ENCODE measurements around the gene VPS51.

Gene VPS51

DNA sequence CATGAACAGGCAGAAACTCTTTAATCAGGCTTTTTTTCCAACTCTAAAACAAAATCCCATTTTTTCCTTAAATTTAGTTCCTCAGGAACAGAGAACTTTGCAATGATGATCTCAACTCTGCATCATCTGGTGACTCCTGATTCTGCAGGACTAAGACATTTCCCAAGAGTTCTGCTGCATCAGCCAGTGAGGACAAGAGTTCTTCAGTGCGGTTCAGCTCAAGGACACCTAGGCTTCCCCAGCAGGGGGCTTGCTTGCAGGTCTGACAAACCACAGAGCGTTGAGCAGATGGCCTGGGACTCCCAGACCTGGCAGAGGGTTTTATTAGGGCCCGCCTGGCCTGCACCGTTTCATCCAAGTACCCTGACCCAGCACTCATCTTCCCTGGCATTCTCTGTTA is 18.6 kb upstream of the VPS51 start:
- DNase-seq = no peak

DNA sequence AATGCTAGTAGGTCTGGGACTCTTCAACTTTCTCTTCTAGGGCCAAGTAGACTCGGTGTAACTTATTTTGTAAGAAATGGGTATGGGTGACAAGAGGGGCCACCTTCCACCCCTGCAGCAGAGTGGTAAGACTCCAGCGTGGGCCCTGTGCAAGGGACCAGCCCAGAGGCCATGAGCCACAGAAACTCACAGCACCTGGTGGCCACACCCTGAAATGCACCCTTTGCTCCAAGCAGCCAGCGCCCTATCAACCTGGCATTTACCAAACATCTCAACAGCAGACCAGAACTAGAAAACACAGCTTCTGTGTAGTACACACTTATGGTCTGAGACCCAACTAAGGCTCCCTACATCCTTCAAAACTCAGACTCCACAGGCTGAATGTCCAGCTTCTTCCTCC is 17.9 kb upstream of the VPS51 start:
- DNase-seq = peak; percentile 78

DNA sequence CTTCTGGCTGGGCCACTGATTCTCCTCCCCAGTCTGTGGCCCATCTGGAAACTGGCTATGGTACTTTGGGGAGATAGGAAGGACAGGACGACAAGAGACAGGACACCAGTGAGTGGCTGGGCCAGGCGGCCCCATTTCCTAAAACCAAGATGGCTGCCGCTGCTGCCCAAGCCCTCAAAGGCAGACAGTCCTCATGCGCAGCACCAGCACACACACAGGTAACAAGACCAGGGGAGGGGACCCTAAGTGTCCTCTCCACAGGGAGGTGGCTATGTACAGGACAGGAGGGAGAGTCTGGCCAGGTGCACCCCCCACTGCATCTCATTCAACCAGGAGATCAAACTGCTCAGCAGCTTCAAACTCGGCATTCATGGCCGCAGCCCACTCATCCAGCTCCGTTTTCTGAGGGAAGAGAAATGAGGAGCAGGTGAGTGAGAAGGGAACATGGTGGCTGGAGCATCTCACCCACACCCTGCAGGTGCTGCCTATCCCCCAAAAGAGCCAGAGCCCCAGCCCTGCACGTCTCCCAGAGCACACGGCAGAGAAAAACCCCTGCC is 17.1 kb upstream of the VPS51 start:
- DNase-seq = no peak

DNA sequence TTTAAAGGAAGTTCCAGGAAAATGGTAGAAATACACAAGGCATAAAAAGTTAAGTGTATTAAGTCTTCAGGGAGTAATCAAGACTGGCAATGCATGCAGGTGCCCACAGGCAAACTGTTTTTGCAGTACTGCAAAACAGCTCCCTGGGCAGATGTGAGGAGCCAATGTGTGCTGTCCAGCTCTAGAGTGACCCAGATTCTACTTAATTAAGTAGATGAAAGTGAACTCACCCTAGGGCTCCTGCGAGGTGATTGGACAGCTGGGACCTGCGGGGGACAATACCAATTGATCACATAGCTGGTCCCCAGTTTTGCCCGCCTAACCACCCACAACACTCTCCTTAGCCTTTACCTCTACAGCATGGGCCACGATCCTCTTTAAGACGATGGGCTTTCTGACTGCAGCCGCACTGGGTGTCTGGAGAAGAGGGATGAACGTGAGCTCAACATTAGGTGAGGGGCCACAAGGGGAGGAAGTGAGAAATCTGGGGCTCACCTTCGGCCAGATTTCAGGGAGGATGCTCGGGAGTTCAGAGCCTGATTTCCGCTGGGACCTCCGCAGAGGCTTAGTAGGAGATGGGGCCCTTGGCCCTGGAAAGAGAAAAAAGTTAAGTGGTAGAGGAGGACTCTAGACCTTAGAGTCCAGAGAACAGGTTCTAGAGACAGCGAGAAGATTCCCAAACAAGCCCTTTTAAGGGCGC is 12.7 kb upstream of the VPS51 start:
- DNase-seq = no peak

DNA sequence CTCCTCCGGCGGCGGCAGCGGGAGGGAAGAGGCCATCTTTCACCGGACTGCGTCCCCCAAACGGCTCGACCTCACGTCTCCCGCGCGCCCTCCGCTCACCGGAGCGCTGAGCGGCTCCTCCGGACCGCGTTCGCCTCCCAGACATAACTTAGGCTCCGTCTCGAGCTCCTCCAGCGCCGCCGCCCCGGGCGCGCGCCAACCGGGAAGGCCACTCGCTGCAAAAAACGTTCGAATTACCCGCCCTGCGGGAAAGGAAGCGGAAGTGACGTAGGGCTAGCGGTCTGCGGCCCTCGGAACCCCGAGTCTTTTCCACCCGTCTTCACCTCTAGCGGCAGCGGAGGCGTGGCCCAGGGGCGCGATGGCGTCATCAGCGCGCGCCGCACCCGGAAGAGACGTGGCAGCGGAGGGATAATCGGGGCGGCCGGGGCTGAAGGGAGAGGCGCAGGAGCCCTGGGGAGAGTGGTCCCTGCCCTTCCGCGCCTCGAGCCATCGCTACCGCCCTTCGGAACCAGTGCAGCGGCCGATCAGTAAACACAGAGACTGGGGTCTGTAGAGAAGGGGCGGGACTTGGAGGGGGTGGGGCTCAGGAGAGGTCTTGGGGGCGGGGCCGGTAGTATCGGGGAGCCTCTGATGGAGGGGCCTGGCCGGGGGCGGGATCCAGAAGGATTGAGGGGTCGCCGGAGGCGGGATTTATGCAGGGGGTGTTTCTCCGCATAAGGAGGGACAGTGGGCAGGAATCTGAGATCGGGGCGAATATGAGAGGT is 12.0 kb upstream of the VPS51 start, which contains the start of the genes CDCA5 and ZFPL1:
CDCA5 (minus strand) TSS at position 207 of the 764 bp plus-strand sequence; CDS start at position 145, 62 bp downstream.
ZFPL1 (plus strand) TSS at position 389 of the 764 bp plus-strand sequence. CDS start 477 bp downstream, outside the sequence.
- peak; percentile 94 for DNase-seq

DNA sequence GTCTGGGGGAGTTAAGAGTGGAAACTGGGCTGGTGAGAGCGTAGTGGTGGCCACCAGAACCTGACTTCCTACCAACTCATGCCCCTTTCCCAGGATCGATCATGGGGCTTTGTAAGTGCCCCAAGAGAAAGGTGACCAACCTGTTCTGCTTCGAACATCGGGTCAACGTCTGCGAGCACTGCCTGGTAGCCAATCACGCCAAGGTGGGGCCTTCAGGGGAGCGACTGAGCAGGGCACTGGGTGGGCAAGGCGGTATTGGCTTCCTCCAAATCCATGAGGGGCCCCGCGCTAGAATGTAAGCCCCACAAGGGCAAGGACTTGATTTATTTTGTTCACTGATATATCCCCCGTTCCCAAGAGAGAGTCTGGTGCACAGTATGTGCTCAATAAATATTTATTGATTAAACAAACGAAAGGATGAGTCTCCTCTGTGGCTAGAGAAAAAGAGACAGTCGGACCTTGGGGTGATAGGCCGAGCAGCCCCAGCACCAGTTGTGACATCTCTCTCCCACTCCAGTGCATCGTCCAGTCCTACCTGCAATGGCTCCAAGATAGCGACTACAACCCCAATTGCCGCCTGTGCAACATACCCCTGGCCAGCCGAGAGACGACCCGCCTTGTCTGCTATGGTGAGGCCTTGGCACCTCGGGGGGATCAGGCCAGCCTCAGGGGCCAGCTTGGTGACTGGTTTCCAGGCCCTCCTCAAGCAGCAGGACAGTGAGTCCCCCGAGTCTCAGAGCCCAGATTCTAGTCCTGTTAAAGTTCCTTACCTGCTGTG is 11.2 kb upstream of the VPS51 start:
- no peak for DNase-seq

DNA sequence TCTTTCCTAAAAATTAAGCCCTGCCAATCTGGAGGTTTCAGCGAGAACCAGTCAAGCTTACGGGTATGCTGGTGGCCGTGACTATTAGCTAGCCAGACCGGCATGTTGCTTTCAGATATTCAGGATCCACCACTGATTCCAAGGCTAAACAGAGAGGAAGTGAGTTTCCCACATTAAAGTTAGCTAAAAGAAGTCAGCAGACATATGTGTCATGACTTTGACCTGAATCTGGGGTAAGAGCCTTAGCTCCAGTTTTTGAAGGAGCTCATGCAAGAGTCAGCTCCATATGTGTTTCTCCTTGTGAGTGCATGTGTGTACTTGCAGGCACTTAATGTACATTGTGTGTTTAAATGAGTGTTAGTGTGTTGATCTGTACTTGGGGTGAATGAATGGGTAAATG is 10.6 kb upstream of the VPS51 start:
- DNase-seq = no peak

DNA sequence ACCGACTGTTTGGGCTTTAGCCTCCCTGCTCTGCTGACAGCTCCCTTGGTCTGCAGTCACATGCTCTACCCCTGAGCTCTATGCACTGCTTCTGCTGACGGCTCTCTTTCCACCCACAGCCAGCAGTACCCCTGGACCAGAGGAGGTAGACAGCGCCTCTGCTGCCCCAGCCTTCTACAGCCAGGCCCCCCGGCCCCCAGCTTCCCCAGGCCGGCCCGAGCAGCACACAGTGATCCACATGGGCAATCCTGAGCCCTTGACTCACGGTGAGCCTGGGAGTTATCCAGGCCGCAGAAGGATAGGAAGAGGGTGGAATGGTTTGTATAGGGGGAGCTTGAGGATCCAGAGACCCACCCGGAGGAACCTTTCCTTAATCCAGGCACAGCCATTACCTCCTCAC is 9.2 kb upstream of the VPS51 start:
- DNase-seq = no peak

DNA sequence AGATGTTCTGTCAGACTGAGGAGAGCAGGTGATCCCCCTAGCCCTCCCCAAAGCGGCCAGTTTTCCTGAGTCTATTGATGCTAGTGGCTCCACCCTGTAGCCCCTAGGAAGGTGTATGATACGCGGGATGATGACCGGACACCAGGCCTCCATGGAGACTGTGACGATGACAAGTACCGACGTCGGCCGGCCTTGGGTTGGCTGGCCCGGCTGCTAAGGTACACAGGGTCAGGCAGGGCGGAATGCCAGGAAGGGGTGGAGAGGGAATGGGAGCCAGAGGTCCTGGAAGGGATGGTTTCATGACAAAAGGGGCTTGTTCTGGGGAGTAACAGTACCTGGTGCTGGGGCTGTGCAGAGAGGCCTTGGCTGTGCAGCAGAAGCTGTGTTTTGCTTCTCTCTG is 8.8 kb upstream of the VPS51 start:
- DNase-seq = no peak

DNA sequence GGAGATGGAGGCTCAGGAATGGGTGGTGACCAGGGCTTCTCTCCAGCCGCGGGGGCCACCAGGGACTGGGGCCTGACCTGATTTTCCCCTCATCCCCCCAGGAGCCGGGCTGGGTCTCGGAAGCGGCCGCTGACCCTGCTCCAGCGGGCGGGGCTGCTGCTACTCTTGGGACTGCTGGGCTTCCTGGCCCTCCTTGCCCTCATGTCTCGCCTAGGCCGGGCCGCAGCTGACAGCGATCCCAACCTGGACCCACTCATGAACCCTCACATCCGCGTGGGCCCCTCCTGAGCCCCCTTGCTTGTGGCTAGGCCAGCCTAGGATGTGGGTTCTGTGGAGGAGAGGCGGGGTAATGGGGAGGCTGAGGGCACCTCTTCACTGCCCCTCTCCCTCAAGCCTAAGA is 8.2 kb upstream of the VPS51 start:
- no peak for DNase-seq

DNA sequence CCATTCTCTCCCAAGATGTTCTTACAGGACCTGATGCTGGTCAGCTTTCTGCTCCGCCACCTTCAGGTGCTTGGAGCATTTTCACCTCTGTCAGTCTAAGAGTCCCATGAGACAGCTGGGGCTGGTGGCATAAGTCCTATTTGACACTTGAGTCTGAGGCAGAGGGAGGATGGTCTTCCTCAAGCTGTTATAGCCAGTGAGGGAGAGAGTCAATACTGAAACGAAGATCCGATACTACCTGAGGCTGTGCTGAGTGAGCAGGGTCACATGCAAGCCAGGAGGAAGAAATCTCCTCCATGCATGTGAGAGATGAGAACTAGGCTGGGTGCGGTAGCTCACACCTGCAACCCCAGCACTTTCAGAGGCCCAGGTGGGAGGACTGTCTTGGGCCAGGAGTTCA is 6.4 kb upstream of the VPS51 start:
- no peak for DNase-seq

DNA sequence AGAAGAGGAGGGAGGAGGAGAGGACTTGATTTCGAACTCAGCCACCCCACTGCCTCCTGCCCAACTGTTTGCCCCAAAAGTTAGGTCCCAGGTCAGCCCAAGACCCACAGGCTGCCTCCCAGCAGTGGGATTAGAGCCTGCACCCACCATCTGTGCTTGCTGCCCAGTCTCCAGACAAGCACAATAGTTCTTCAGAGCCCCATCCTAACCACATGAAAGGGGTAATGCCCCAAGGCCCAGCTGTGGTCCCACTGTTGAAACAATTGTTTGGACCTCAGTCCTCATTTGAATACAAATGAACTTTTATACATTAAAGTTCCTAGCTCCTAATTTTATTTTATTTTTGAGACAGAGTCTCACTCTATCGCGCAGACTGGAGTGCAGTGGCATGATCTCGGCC is 5.4 kb upstream of the VPS51 start:
- DNase-seq = no peak

DNA sequence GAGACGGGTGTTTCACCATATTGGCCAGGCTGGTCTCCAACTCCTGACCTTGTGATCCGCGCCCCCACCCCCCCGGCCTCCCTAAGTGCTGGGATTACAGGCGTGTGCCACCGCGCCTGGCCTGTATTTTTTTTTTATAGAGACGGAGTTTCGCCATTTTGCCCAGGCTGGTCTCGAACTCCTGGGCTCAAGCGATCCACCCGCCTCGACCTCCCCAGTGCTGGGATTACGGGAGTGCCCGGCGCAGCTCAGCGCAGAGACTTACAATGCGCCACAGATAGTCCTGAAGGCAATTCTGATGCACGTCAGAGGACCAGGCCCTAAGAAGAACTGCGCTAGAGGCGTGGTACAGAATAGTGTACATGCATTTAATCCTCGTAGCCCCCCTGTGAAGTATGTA is 587 bp upstream of the VPS51 start:
- no peak for DNase-seq

DNA sequence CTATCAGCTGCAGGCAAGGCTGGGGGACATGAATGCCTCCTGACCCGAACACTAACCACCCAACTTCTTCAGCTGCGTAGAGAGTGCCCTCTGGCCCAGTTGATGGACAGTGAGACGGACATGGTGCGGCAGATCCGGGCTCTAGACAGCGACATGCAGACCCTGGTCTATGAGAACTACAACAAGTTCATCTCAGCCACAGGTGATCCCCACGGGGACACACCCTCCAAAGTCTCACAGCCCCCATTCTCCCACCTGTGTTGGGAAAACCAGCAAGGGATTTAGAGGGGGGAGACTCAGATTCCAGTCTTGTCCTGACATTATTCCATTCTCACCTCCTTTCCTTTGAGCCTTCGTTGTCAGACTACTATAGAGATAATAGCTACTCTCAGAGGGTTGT is 912 bp downstream of the VPS51 start:
- no peak for DNase-seq

DNA sequence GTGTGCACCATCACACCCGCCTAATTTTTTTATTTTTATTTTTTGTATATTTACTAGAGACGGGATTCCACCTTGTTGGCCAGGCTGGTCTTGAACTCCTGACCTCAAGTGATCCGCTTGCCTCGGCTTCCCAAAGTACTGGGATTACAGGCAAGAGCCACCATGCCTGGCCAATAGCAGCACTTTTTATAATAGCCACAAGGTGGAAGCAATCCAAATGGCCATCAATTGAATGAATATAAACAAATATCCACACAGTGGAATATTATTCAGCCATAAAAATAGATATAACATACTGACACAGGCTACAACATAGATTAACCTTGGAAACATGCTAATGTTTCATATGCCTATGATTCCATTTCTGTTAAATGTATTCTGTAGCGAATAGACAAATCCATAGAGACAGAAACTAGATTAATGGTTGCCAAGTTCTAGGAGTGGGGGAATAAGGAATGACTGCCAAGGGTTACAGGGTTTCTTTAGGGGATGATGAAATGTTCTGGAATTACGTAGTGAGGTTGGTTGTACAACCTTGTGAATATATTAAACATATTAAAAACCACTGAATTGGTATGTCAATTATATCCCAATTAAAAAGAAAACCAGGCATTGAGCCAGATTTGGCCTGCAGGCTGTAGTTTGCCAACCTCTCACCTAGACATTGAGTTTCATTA is 4.8 kb downstream of the VPS51 start:
- DNase-seq = no peak

DNA sequence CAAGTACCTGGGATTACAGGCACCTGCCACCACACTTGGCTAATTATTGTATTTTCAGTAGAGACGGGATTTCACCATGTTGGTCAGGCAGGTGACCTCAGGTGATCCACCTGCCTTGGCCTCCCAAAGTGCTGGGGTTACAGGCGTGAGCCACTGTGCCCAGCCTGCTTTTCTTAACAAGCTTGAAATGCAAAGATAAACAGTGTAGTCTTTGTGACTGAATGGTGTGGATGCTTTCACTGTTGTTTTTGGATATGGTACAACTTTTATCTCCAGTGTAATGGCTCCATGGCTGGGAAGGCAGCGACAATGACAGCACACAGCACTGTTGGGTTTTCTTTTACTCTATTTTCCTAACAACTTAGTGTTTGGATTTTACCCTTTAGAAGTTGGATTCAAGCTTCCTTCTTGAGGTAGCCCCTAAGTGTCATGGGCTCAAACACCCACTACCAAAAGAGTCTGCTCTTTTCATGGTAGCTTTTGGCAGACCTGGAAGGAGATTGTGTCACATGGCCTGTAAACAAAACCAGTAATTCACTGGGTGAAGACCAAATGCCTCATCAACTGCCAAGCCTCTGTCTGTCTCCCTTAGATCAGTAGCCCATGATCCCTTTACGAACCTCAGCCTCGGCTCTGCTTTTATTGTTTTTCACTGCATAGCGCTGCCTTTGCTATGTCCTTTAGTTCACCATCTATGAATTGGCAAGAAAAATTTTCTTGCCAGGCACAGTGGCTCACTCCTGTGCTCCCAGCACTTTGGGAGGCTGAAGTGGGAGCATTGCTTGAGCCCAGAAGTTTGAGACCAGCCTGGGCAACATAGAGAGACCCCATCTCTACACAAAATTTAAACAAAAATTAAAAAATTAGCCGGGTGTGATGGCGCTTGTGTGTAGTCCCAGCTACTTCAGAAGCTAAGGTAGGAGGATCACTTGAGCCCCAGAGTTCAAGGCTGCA is 6.4 kb downstream of the VPS51 start:
- no peak for DNase-seq

DNA sequence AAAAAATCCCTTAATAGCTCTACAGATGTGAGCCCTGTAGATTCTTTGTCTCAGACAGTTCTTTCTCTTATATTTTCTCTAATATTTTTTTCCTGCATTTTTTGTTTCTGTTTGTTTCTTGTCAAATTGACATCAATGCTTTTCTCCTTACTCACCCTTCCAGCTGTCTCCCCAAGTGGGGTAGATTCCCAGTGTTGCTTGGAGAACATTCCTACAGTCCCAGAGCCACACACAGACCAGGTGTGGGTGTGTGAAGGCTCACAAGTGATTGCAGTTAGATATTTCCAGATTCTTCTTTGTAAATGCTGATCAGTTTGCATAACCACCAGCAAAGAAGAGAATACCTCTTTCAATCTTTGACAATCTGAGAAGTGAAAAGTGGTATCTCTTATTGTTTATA is 7.5 kb downstream of the VPS51 start:
- DNase-seq = no peak

DNA sequence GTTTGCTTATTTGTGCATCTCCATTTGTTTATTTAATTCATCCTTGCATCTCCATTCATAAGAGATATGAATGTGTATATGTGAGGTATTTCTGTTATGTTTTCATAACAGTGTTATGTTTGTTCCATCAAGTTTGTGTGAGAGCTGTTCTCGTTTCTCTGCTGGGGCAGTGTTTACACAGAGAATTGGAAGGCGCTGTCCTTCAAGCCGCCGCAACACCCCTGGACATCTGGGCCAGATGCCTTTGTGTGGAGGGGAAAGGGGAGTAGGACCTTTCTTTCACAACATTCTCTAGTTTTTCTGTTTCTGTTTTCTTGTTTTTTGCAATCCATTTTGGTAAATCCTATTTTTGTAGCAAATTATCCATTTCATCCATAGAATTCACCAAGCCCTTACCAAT is 8.6 kb downstream of the VPS51 start:
- no peak for DNase-seq

DNA sequence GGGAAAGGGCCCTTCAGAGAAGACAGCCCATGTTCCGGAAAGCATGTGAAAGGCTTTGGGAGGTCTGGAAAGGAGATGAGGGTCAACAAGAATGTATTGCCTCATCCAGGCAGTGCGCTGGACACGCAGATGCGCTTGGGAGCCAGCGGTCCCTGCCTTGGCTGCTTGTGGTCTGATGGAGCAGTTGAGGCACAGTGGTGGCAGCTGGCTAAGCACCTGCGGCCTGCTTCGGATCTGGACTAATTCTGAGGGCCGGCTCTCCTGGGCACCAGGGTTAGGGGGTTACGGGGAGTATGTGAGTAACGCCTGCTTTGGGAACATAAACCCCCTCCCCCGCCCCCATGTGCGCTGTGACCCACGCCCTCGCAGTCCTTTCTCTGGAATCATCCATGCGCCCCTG is 11.1 kb downstream of the VPS51 start:
- DNase-seq = no peak

DNA sequence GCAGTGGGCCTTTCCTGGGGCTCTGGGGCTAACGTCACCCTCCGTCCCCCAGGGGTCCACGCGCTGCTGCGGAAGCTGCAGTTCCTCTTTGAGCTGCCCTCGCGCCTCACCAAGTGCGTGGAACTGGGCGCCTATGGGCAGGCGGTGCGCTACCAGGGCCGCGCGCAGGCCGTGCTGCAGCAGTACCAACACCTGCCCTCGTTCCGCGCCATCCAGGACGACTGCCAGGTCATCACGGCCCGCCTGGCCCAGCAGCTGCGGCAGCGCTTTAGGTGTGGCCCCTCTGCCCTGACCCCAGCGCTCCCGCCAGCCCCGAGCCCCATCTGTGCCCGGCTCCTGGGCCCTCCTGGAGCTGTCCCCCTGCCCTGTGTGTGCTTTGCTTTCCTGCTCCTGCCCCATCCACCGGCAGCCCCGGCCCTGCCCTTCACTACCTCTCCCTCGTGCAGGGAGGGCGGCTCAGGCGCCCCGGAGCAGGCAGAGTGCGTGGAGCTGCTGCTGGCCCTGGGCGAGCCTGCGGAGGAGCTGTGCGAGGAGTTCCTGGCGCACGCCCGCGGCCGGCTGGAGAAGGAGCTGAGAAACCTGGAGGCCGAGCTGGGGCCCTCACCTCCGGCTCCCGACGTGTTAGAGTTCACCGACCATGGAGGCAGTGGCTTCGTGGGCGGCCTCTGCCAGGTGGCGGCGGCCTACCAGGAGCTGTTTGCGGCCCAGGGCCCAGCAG is 11.9 kb downstream of the VPS51 start:
- DNase-seq = no peak
